GM19324 (cell line): ENCODE data around the gene PTH1R.

Experiments
- ATAC-seq: cut with Tn5 transposase; IDR thresholded peaks from one replicate; pipeline ENCODE4 v1.9.1; 2021; ENCODE audit warnings: mild to moderate bottlenecking, moderate library complexity; ENCODE audit not compliant: unreplicated experiment, low FRiP score

The PTH1R gene

GRCh38 chr3:46880884-46881595 is 3.5 kb downstream of the PTH1R start:
- no peak for ATAC-seq

- ATAC-seq: no peak
Measured at GRCh38 chr3:46881596-46882376, 4.3 kb downstream of the PTH1R start.

GRCh38 chr3:46882377-46883053 is 5.0 kb downstream of the PTH1R start:
- no peak for ATAC-seq

- no peak for ATAC-seq
Measured at GRCh38 chr3:46883054-46883829, 5.7 kb downstream of the PTH1R start.

- ATAC-seq: no peak
Measured at GRCh38 chr3:46883830-46884185, 6.3 kb downstream of the PTH1R start.

- ATAC-seq: no peak
Measured at GRCh38 chr3:46884427-46884826, 6.9 kb downstream of the PTH1R start.

- ATAC-seq: no peak
Measured at GRCh38 chr3:46884929-46885328, 7.4 kb downstream of the PTH1R start.

GRCh38 chr3:46885612-46886011 is 8.1 kb downstream of the PTH1R start:
- ATAC-seq: no peak

- ATAC-seq: no peak
Measured at GRCh38 chr3:46887980-46888494, 10.5 kb downstream of the PTH1R start.

- no peak for ATAC-seq
Measured at GRCh38 chr3:46888705-46889104, 11.2 kb downstream of the PTH1R start.

- no peak for ATAC-seq
Measured at GRCh38 chr3:46889381-46890110, 12.0 kb downstream of the PTH1R start.

GRCh38 chr3:46890132-46890531 is 12.6 kb downstream of the PTH1R start:
- ATAC-seq: no peak

- no peak for ATAC-seq
Measured at GRCh38 chr3:46891132-46891531, 13.6 kb downstream of the PTH1R start.

GRCh38 chr3:46892285-46893145 is 15.0 kb downstream of the PTH1R start:
- no peak for ATAC-seq

GRCh38 chr3:46893146-46893748 is 15.7 kb downstream of the PTH1R start:
- no peak for ATAC-seq

- ATAC-seq: no peak
Measured at GRCh38 chr3:46893763-46894162, 16.2 kb downstream of the PTH1R start.

GRCh38 chr3:46894256-46894655 is 16.7 kb downstream of the PTH1R start:
- no peak for ATAC-seq

GRCh38 chr3:46895204-46895660 is 17.7 kb downstream of the PTH1R start:
- ATAC-seq: no peak
